Measurements from ENCODE around the gene ARID2.

Gene ARID2

GRCh38 chr12:45762185-45763110, 32.9 kb downstream of the ARID2 start:
- Histone ChIP-seq H2BK5ac (ENCODE audit: low read depth, low read length, poor library complexity) (no peak overlapping the region), H3K27me3 (ENCODE audit: insufficient read depth, low read length) (no peaks in the 10 kb centered on the region), H3K36me3 (ENCODE audit: control insufficient read depth in 1 of 2, insufficient read depth in 2 of 2, low read length in 2 of 2) (no peaks in the 10 kb centered on the region), H3K14ac (ENCODE audit: low read length) (no peak overlapping the region), H2AFZ (ENCODE audit: insufficient read depth, low read length, poor library complexity) (no peak overlapping the region), H4K8ac (ENCODE audit: low read depth, low read length) (no peak overlapping the region), H3K23ac (ENCODE audit: low read length) (no peak overlapping the region), H3K4me3 (ENCODE audit: low read depth, low read length) (no peak overlapping the region), H4K91ac (ENCODE audit: low read depth, low read length) (no peak overlapping the region), H3K9ac (ENCODE audit: low read length) (no peak overlapping the region), H3K4me1 (ENCODE audit: control insufficient read depth in 1 of 2, insufficient read depth in 2 of 2, low read length in 2 of 2) (no peaks in the 10 kb centered on the region), H2BK120ac (ENCODE audit: insufficient read depth, low read length, poor library complexity) (no peak overlapping the region), H3K79me2 (ENCODE audit: control insufficient read depth, insufficient read depth, low read length, poor library complexity) (no peaks in the 10 kb centered on the region), H3K79me1 (ENCODE audit: low read length) (no peaks in the 10 kb centered on the region), H3K9me3 (ENCODE audit: insufficient read depth, low read depth, low read length) (no peaks in the 10 kb centered on the region), H3K4me2 (ENCODE audit: low read length) (no peak overlapping the region), H3K18ac (ENCODE audit: low read length) (no peak overlapping the region), H3K27ac (ENCODE audit: low read depth, low read length) (no peak overlapping the region), H2AK5ac (ENCODE audit: low read length) (no peak overlapping the region), H2BK12ac (ENCODE audit: low read length) (no peak overlapping the region), H3K4ac (ENCODE audit: low read depth, low read length) (peak overlapping the region; percentile 58), H4K12ac (ENCODE audit: low read depth, low read length) (no peak overlapping the region)
- no CpG with 5 or more reads among the region's 3 CpGs for WGBS (ENCODE audit: extremely low coverage, insufficient coverage, insufficient read length)
- DNase-seq = peak; percentile 35 to 64

- H3K36me3 ChIP-seq (ENCODE audit: control insufficient read depth in 1 of 2, insufficient read depth in 2 of 2, low read length in 2 of 2) = no peaks in the 10 kb centered on the region
- no CpG with 5 or more reads among the region's 4 CpGs for WGBS (ENCODE audit: extremely low coverage, insufficient coverage, insufficient read length)
- H3K79me2 ChIP-seq (ENCODE audit: control insufficient read depth, insufficient read depth, low read length, poor library complexity) = no peaks in the 10 kb centered on the region
- no peaks in the 10 kb centered on the region for H3K27me3 ChIP-seq (ENCODE audit: insufficient read depth, low read length)
- H3K9me3 ChIP-seq (ENCODE audit: insufficient read depth, low read depth, low read length) = no peaks in the 10 kb centered on the region
- H3K9ac ChIP-seq (ENCODE audit: low read length) = no peak overlapping the region
- no peak overlapping the region for H4K12ac ChIP-seq (ENCODE audit: low read depth, low read length)
- no peak overlapping the region for H3K14ac ChIP-seq (ENCODE audit: low read length)
- no peak overlapping the region for H3K4me2 ChIP-seq (ENCODE audit: low read length)
- no peak overlapping the region for H2AK5ac ChIP-seq (ENCODE audit: low read length)
- no peak overlapping the region for H3K18ac ChIP-seq (ENCODE audit: low read length)
- H3K4me1 ChIP-seq (ENCODE audit: control insufficient read depth in 1 of 2, insufficient read depth in 2 of 2, low read length in 2 of 2) = peaks cover 0 to 3% of the 10 kb centered on the region in 2 experiments
- no peak overlapping the region for H3K23ac ChIP-seq (ENCODE audit: low read length)
- no peak overlapping the region for H3K4ac ChIP-seq (ENCODE audit: low read depth, low read length)
- no peak overlapping the region for H2BK12ac ChIP-seq (ENCODE audit: low read length)
- no peak overlapping the region for H2BK120ac ChIP-seq (ENCODE audit: insufficient read depth, low read length, poor library complexity)
- H4K91ac ChIP-seq (ENCODE audit: low read depth, low read length) = no peak overlapping the region
- H4K8ac ChIP-seq (ENCODE audit: low read depth, low read length) = no peak overlapping the region
- H2AFZ ChIP-seq (ENCODE audit: insufficient read depth, low read length, poor library complexity) = no peak overlapping the region
- no peak for DNase-seq
- no peak overlapping the region for H3K27ac ChIP-seq (ENCODE audit: low read depth, low read length)
- no peak overlapping the region for H2BK5ac ChIP-seq (ENCODE audit: low read depth, low read length, poor library complexity)
- no peaks in the 10 kb centered on the region for H3K79me1 ChIP-seq (ENCODE audit: low read length)
- H3K4me3 ChIP-seq (ENCODE audit: low read depth, low read length) = no peak overlapping the region
Observed at GRCh38 chr12:45763381-45763780, 33.9 kb downstream of the ARID2 start.

DNA sequence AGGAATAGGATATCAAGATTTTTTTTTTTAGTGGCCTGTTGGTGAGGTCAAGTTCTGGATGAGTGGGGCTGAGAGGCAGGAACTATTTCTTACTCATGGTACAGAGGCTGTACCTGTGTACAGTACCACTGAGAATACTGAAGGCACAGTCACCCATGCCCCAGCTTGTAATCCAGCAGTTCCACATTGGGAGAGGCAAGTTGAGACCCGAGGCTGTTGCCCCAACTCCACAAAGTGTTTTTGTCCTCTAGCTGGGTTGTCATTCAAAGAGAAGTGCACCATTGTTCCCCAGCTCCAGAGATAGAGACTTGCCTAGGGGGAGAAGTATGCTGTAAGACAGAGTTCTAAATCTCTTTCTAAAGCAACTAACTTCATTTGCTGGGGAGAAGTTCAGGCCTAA, 38.7 kb downstream of the ARID2 start:
- H4K12ac ChIP-seq (ENCODE audit: low read depth, low read length) = no peak overlapping the region
- H2BK12ac ChIP-seq (ENCODE audit: low read length) = no peak overlapping the region
- H3K79me1 ChIP-seq (ENCODE audit: low read length) = no peaks in the 10 kb centered on the region
- H3K14ac ChIP-seq (ENCODE audit: low read length) = no peak overlapping the region
- H2BK5ac ChIP-seq (ENCODE audit: low read depth, low read length, poor library complexity) = no peak overlapping the region
- H2AK5ac ChIP-seq (ENCODE audit: low read length) = no peak overlapping the region
- no peak overlapping the region for H4K8ac ChIP-seq (ENCODE audit: low read depth, low read length)
- H3K9me3 ChIP-seq (ENCODE audit: insufficient read depth, low read depth, low read length) = no peaks in the 10 kb centered on the region
- H3K4me2 ChIP-seq (ENCODE audit: low read length) = no peak overlapping the region
- peaks cover 0 to 3% of the 10 kb centered on the region in 2 experiments for H3K4me1 ChIP-seq (ENCODE audit: control insufficient read depth in 1 of 2, insufficient read depth in 2 of 2, low read length in 2 of 2)
- no peak for DNase-seq
- no peak overlapping the region for H2BK120ac ChIP-seq (ENCODE audit: insufficient read depth, low read length, poor library complexity)
- H3K18ac ChIP-seq (ENCODE audit: low read length) = peak overlapping the region; percentile 19
- no peak overlapping the region for H3K27ac ChIP-seq (ENCODE audit: low read depth, low read length)
- H3K4ac ChIP-seq (ENCODE audit: low read depth, low read length) = no peak overlapping the region
- no peak overlapping the region for H3K4me3 ChIP-seq (ENCODE audit: low read depth, low read length)
- H3K36me3 ChIP-seq (ENCODE audit: control insufficient read depth in 1 of 2, insufficient read depth in 2 of 2, low read length in 2 of 2) = no peaks in the 10 kb centered on the region
- H3K23ac ChIP-seq (ENCODE audit: low read length) = no peak overlapping the region
- no peak overlapping the region for H3K9ac ChIP-seq (ENCODE audit: low read length)
- WGBS (ENCODE audit: extremely low coverage, insufficient coverage, insufficient read length) = no CpG with 5 or more reads among the region's 1 CpG
- no peak overlapping the region for H2AFZ ChIP-seq (ENCODE audit: insufficient read depth, low read length, poor library complexity)
- no peaks in the 10 kb centered on the region for H3K27me3 ChIP-seq (ENCODE audit: insufficient read depth, low read length)
- no peaks in the 10 kb centered on the region for H3K79me2 ChIP-seq (ENCODE audit: control insufficient read depth, insufficient read depth, low read length, poor library complexity)
- H4K91ac ChIP-seq (ENCODE audit: low read depth, low read length) = no peak overlapping the region

DNA sequence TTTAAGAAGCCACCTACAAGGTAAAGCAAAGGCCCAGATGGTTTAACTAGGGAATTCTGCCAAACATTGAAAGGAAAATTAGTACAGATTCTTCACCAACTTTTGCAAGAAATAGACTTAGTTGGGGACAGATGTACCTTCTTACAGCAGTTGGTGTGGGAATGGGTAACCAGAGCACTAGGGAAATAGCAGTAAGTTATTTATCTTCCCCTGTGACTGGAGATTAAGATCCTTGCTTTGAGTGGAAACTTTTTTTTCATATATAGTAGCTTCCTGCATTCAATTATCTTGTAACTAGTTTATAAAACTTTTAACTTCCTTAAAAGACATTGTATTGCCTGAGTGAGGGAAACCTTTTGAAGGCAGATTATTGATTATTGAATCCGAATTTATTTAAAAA, 44.2 kb downstream of the ARID2 start:
- no peaks in the 10 kb centered on the region for H3K36me3 ChIP-seq (ENCODE audit: control insufficient read depth in 1 of 2, insufficient read depth in 2 of 2, low read length in 2 of 2)
- peaks cover 2% of the 10 kb centered on the region for H3K79me1 ChIP-seq (ENCODE audit: low read length)
- H3K4me3 ChIP-seq (ENCODE audit: low read depth, low read length) = no peak overlapping the region
- no peak overlapping the region for H4K8ac ChIP-seq (ENCODE audit: low read depth, low read length)
- H3K14ac ChIP-seq (ENCODE audit: low read length) = no peak overlapping the region
- H3K79me2 ChIP-seq (ENCODE audit: control insufficient read depth, insufficient read depth, low read length, poor library complexity) = no peaks in the 10 kb centered on the region
- H3K9ac ChIP-seq (ENCODE audit: low read length) = no peak overlapping the region
- no peak overlapping the region for H2AFZ ChIP-seq (ENCODE audit: insufficient read depth, low read length, poor library complexity)
- H2AK5ac ChIP-seq (ENCODE audit: low read length) = no peak overlapping the region
- no peak overlapping the region for H3K4me2 ChIP-seq (ENCODE audit: low read length)
- no peak overlapping the region for H4K12ac ChIP-seq (ENCODE audit: low read depth, low read length)
- H3K4me1 ChIP-seq (ENCODE audit: control insufficient read depth in 1 of 2, insufficient read depth in 2 of 2, low read length in 2 of 2) = no peaks in the 10 kb centered on the region
- no peak overlapping the region for H3K23ac ChIP-seq (ENCODE audit: low read length)
- no peaks in the 10 kb centered on the region for H3K27me3 ChIP-seq (ENCODE audit: insufficient read depth, low read length)
- no peak overlapping the region for H4K91ac ChIP-seq (ENCODE audit: low read depth, low read length)
- no peak overlapping the region for H3K27ac ChIP-seq (ENCODE audit: low read depth, low read length)
- no peak overlapping the region for H3K18ac ChIP-seq (ENCODE audit: low read length)
- H2BK12ac ChIP-seq (ENCODE audit: low read length) = no peak overlapping the region
- no peak for DNase-seq
- H2BK120ac ChIP-seq (ENCODE audit: insufficient read depth, low read length, poor library complexity) = no peak overlapping the region
- no peaks in the 10 kb centered on the region for H3K9me3 ChIP-seq (ENCODE audit: insufficient read depth, low read depth, low read length)
- WGBS (ENCODE audit: extremely low coverage, insufficient coverage, insufficient read length) = no CpG with 5 or more reads among the region's 1 CpG
- no peak overlapping the region for H3K4ac ChIP-seq (ENCODE audit: low read depth, low read length)
- H2BK5ac ChIP-seq (ENCODE audit: low read depth, low read length, poor library complexity) = no peak overlapping the region
